Kidney epithelial cell (primary cell): ENCODE data around the gene ADGRB2. TPM values are rescaled to one million over a fixed set of nuclear protein-coding genes. Genes with fewer than 3 reads are reported as not detected.

Experiments
- DNase-seq: peaks from one replicate; pipeline ENCODE4 v3.0.0-alpha.2; 2010; ENCODE audit warnings: low read depth
- H3K27me3 ChIP-seq: 2 replicates; pipeline ENCODE4 v1.6.0; 2011; ENCODE audit warnings: low read length; ENCODE audit not compliant: control insufficient read depth, insufficient read depth
- H3K36me3 ChIP-seq: 2 replicates; pipeline ENCODE4 v1.5.1; 2011; ENCODE audit warnings: low read length; ENCODE audit not compliant: control insufficient read depth, insufficient read depth
- H3K4me3 ChIP-seq: 2 replicates; pipeline ENCODE4 v1.5.1; 2011; ENCODE audit warnings: low read depth, mild to moderate bottlenecking, control low read depth, low read length
- total RNA-seq: library from RNA; depleted of rRNA; stranded (reverse); fragments of >200 nt; gene quantifications from 2 replicates; pipeline ENCODE4 v1.2.3, GENCODE V29; 2015
- TF ChIP-seq, protein P1 (sequence below): IDR thresholded peaks from 2 replicates; pipeline ENCODE4 v1.5.1; 2011; ENCODE audit warnings: mild to moderate bottlenecking, moderate library complexity, low read length, control low read depth, inconsistent platforms; ENCODE audit not compliant: insufficient read depth, poor library complexity, severe bottlenecking

Gene ADGRB2
- total RNA-seq, 1 donor from 2014 or later: 1.5 TPM

DNA sequence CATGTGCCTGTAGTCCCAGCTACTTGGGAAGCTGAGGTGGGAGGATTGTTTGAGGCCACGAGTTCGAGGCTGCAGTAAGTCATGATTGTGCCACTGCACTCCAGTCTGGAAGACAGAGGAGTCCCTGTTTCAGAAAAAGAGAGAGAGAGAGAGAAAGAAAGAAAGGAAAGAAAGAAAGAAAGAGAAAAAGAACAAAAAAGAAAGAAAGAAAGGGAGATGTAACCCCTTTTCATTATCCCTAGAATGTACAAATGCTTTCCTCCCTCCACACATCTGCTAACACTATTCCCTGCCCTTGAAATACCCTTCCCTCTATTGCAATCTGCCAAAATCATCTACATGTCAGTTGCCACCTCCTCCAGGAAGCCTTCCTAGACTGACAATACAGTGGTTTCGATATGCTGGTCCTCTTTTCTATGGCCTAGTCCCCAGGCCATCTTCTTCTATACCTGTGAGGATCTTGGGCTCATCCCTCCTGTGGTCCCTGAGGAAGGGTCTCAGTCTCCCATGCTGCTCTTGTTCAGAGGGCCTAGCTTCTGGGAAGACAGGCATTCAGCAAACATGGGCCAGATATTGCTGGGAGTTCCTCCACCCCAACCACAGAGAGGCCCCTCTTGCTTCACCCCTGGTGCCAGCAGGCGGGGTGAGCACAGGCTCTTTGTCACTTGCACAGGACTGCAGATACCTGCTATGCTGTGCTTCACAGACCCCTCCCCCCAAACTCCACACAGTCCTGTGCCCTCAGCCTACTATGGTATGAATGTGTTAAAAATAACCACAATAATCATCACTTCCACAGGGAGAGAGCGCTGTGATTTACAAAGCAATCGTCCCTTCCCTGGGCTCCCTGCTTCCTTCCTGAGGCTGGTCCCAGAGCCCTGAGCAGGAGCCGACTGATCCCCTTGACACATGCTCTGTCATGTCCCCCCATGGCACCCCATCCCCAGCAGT lies 14.1 kb downstream of the ADGRB2 start:
- TF ChIP-seq, protein P1, sequence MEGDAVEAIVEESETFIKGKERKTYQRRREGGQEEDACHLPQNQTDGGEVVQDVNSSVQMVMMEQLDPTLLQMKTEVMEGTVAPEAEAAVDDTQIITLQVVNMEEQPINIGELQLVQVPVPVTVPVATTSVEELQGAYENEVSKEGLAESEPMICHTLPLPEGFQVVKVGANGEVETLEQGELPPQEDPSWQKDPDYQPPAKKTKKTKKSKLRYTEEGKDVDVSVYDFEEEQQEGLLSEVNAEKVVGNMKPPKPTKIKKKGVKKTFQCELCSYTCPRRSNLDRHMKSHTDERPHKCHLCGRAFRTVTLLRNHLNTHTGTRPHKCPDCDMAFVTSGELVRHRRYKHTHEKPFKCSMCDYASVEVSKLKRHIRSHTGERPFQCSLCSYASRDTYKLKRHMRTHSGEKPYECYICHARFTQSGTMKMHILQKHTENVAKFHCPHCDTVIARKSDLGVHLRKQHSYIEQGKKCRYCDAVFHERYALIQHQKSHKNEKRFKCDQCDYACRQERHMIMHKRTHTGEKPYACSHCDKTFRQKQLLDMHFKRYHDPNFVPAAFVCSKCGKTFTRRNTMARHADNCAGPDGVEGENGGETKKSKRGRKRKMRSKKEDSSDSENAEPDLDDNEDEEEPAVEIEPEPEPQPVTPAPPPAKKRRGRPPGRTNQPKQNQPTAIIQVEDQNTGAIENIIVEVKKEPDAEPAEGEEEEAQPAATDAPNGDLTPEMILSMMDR: no peak
- Histone ChIP-seq H3K36me3 (no peaks in the 10 kb centered on the region), H3K4me3 (no peak overlapping the region), H3K27me3 (peaks cover 2% of the 10 kb centered on the region)
- DNase-seq: no peak

DNA sequence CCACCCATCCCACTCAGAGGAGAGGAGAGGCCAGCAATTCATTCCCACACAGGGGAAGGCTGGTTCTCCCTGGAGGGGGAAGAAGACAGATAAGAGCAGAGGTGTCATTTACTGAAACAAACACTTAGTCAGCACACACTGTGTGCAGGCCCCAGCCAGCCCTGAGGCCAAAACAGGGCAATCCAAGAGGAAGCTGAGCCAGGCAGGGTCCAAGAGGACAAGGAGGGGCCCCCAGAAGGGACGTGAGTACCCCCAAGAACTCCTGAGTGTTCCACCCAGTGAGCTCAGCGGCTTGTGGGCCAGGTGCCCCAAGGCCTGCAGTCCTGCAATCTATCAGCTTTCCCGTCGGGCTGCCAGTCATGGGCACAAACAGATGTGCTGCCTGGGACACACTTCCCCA lies 15.8 kb downstream of the ADGRB2 start:
- TF ChIP-seq, protein P1: no peak
- Histone ChIP-seq H3K4me3 (no peak overlapping the region), H3K36me3 (no peaks in the 10 kb centered on the region), H3K27me3 (peaks cover 4% of the 10 kb centered on the region)
- no peak for DNase-seq

DNA sequence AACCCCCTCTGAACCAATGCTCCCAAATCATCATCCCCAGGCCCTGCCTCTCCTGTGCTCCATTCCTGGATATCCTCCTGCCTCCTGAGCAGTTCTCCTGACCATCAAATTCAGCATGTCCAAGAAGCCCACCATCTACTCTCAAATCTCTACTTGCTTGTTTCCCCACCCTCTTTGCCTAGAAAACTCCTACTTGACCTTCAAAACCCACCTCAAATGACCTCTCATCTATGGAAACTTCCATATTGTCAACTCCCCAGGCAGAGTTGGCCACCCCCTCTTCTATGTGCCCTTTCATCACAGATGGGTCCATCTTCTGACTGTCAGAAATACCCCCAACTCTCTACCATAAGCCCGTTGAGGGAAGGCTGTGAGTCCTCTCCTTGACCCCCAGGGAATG lies 16.8 kb downstream of the ADGRB2 start:
- H3K27me3 ChIP-seq: peaks cover 4% of the 10 kb centered on the region
- H3K36me3 ChIP-seq: no peaks in the 10 kb centered on the region
- DNase-seq: no peak
- H3K4me3 ChIP-seq: no peak overlapping the region
- TF ChIP-seq, protein P1: no peak

DNA sequence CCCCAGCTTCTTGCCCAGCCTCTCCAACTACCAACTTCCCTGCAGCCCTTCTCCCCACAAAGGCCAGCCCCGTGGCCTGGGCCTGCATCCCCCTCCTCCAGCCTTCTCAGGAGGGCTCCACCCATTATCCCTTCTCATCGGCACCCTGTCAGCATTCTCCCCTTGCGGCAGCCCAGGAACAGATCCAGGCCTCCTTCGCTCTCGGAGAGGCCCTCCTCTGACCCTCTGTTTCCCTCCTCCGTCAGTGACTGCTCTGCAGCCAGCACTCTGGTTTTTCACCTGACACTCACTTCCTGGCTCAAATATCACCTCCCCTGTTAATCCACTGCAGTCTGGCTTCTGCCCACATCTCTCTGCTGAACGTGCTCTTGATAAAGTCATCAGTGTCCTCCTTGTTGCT lies 17.5 kb downstream of the ADGRB2 start:
- no peak for DNase-seq

DNA sequence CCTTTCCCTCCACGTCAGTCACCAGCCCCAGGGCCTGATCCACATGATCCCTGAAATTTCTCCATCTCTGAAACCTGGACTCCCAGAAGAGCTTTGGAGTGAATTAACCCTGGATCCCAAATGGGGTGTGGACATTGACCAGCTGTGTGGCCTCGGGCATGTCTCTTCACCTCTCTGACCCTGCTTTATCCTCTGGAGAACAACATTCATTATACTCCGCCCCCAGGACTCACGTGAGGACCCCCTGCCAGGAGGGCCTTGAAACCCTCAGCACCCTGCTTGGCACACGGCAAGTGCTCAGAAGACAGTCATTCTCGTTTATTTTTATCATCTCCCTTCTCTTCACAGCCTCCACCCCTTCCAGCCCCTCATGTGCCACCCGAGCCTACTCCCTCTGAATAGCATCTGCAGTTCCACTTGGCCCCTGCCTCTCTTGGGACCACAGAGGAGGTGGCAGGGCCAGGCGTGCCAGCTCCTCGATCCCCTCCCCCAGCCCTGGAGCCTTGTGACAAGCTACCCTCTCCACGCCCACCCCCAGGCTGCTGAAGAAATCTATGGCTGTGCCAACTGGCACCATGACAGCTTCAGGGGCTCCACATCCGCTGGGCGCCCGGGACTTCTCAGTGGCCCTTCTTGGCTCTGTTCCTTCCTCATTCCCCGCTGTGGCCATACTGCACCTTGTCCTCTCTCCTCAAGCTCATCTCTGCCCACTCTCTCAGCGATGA lies 18.0 kb downstream of the ADGRB2 start:
- TF ChIP-seq, protein P1: no peak
- DNase-seq: no peak
- Histone ChIP-seq H3K27me3 (peaks cover 4% of the 10 kb centered on the region), H3K4me3 (no peak overlapping the region), H3K36me3 (no peaks in the 10 kb centered on the region)

More for the DNA sequence above, 17.5 kb downstream of the ADGRB2 start:
- Histone ChIP-seq H3K36me3 (no peaks in the 10 kb centered on the region), H3K4me3 (no peak overlapping the region), H3K27me3 (peaks cover 4% of the 10 kb centered on the region)
- TF ChIP-seq, protein P1: no peak
